ENCODE data around the gene RWDD1.
"Not testable (repeated sequence)": the region's sequence is repeated elsewhere in the genome, so short reads cannot be mapped to it uniquely, and the experiment has no call there.

Gene RWDD1

GRCh38 chr6:116603916-116604315, 32.6 kb downstream of the RWDD1 start:
- not testable (repeated sequence) for DNase-seq (ENCODE audit: insufficient read length, low spot score); FAIRE-seq

- not testable (repeated sequence) for DNase-seq (ENCODE audit: insufficient read length, low spot score); FAIRE-seq
These were observed 33.6 kb downstream of the RWDD1 start for GRCh38 chr6:116604868-116605267.

- FAIRE-seq (no peak), DNase-seq (ENCODE audit: insufficient read length, low spot score) (no peak)
These were observed 34.6 kb downstream of the RWDD1 start for GRCh38 chr6:116605935-116606334.

GRCh38 chr6:116611056-116611455, 39.8 kb downstream of the RWDD1 start:
- no peak for DNase-seq (ENCODE audit: insufficient read length, low spot score)
- FAIRE-seq = no peak

GRCh38 chr6:116615937-116616736, 44.8 kb downstream of the RWDD1 start, which contains the start of gene RSPH4A:
TSS of gene RSPH4A (plus strand) at chr6:116616479. CDS start at chr6:116616624, 145 bp downstream.
- FAIRE-seq (peak; percentile 99), DNase-seq (ENCODE audit: insufficient read length, low spot score) (peak; percentile 56)

GRCh38 chr6:116616737-116617053, 45.4 kb downstream of the RWDD1 start:
- no peak for DNase-seq (ENCODE audit: insufficient read length, low spot score)
- no peak for FAIRE-seq

GRCh38 chr6:116624036-116624805, 52.9 kb downstream of the RWDD1 start:
- DNase-seq (ENCODE audit: insufficient read length, low spot score) = no peak
- no peak for FAIRE-seq

GRCh38 chr6:116625872-116626271, 54.6 kb downstream of the RWDD1 start:
- no peak for FAIRE-seq

GRCh38 chr6:116629563-116629981, 58.3 kb downstream of the RWDD1 start:
- DNase-seq (ENCODE audit: insufficient read length, low spot score) = no peak
- FAIRE-seq = no peak

More at GRCh38 chr6:116625872-116626271, 54.6 kb downstream of the RWDD1 start:
- no peak for DNase-seq (ENCODE audit: insufficient read length, low spot score)

GRCh38 chr6:116631379-116631990, 60.2 kb downstream of the RWDD1 start:
- FAIRE-seq = peak; percentile 82
- no peak for DNase-seq (ENCODE audit: insufficient read length, low spot score)

- FAIRE-seq = peak; percentile 35
- DNase-seq (ENCODE audit: insufficient read length, low spot score) = no peak
These were observed 62.4 kb downstream of the RWDD1 start for GRCh38 chr6:116633685-116634084.
